Activated T-cell treated with anti-CD3 and anti-CD28 coated beads, Interleukin-2, amount 50 U/mL, for 1 hour (primary cell): Measurements from ENCODE around the gene MTERF1.
"Not testable (repeated sequence)": the region's sequence is repeated elsewhere in the genome, so short reads cannot be mapped to it uniquely, and the experiment has no call there.

Source experiments
- DNase-seq: peaks from one replicate; pipeline ENCODE4 v3.0.0-alpha.2; 2020

Gene MTERF1, protein sequence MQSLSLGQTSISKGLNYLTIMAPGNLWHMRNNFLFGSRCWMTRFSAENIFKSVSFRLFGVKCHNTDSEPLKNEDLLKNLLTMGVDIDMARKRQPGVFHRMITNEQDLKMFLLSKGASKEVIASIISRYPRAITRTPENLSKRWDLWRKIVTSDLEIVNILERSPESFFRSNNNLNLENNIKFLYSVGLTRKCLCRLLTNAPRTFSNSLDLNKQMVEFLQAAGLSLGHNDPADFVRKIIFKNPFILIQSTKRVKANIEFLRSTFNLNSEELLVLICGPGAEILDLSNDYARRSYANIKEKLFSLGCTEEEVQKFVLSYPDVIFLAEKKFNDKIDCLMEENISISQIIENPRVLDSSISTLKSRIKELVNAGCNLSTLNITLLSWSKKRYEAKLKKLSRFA

DNA sequence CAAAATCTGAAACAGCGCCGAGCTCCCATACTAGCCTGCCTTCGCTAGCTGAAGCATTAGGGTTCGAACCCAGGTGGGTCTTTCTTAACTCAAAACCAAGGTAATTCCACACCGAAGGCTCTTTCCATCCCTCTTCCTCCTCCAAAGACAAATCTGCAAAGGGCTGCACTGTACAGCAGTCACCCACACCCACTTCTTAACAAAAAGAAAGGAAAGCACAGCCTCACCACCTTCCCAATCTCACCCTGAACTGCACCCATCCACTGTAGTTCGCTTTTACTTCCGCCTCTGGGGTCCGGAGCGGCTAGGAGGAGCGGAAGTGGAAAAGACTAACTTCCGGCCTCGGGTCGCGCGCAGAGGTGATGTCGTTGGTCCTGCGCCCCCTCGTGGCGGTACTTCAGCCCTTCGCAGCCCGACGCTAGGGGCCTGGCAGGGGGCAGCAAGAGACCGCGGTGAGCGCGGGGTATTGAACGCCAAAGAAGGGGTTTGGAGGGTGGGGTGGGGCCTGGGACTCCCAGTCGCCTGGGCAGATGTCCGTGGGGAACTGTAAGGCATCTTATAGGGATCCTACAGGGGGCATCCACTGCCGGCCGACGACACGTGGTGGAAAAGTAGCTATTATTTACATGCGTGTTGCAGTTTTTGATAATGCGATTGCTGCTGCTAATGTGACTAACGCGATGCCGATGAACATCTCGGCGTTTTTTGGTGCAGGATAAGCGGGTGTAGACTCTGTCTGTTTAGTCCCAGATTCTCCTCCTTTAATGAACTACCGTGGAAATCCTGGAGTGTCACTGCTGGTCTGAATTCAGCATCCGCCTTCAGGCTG lies at the start of gene MTERF1:
MTERF1 (minus strand) TSS at position 290 of the 829 bp plus-strand sequence. CDS start 619 bp downstream, outside the sequence.
- DNase-seq = peak; percentile 93

DNA sequence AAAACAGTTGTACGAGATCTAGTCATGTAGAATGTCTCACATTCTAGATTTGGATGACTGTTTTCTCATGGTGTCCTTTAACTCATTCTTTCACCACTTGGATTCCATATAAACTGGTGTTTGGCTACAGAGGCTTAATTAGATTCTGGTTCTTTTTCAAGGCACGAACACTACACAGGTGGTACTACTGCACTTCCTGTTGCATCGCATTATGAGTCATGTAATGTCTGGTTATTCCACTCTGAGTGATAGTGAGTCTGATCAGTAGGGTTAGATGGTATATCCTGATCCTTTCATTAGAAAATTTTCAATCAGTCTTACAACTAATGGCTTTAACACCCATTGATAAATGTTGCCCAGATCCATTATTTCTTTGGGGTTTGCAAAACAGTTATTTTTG lies 49.0 kb upstream of the MTERF1 start:
- DNase-seq = no peak

DNA sequence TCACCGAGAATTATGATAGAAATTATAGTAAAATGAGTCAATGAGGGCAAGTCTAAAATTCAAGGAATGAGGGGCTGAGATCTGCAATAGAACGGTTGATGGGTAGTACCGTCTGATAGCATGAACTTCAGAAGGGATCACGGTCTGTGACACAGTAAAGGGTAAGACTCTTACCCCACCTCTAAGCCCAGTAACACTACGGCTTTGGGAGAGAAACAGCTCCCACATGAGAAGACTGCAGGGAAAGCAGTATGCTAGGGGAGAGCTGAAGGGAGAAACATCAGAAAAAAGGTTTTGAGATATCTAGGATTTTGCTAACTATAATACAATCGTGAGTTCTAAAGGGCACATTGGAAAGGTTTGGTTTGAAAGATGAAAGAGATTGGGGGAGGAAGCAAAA lies 47.4 kb upstream of the MTERF1 start:
- DNase-seq = no peak

DNA sequence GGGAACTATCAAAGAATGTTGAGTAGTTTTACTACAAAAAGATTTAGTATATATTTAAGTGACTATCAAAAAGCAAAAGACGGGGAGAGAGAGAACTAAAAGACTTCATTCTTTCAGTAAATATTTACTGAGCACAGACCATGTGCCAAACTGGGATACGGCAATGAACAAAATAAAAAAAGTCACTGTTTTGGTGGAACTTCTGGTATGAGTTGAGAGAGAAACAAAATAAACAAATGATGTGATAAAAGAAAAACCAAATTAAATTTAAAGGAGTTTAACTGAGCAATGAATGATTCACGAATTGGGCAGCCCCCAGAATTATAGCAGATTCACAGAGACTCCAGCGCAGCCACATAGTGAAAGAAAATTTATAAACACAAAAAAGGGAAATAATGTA lies 42.4 kb upstream of the MTERF1 start:
- no peak for DNase-seq

DNA sequence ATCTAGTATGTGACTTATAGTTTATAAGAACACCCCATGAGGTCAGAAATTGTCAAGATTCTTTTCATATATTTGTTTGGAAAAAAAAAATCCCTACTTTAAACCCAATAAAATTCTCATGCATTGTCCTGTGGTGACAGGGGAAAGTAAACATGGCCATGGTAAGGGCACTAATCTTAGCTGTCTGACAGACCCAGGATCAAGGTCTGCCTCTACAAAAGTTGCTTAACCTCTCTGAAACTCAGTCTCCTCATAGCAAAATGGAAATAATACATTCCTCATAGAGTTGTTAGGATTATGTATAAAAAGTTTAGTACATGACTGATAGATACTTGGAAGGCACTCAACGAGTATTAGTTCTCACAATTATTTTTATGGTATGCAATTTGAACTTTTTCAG lies 37.9 kb upstream of the MTERF1 start:
- no peak for DNase-seq

DNA sequence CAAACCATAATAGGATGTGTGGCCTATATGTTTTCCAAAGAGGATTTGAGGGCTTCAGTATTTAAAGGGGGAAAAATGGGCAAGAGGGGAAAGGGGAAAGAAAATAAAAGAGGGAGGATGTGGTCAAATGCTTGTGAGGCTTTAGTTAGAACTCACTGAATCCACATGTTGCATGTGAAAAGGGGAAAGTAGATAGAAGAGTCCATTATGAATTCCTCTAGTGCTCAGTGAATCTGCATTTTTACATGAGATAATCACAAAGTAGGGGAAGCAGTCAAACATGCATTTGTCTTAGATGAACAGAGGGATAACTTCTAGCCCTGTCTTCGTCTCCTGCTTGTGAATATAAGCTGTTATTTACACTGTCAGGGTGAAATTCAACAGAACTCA lies 35.5 kb upstream of the MTERF1 start:
- DNase-seq = no peak

DNA sequence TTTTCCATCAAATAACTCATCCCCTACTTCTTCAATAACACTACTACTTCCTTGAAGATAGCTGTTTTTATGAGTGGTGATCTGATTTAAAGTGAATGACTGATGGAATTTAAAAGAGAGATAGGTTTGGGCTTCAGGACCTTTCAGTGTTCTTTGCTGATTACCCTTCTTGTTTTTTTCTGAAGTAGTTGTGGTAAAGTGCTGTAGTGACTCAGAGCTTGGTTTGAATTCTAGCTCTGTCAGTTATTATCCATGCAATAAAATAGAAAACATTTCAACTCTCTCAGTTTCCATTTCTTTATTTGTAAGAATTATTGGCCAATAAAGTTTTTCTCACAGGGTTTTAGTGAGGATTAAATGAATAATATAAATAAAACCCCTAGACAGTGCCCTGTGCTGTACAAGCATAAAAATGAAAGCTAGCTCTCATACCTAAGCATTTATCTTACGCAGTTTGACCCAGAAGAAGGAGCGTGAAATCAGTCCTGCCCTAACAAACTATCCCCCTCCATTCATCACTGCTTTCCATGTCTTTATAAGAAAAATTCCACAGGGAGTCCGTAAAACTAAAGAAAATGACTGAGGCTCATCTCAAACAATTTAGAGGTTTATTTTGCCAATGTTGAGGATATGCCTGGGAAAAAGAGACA lies 35.0 kb upstream of the MTERF1 start:
- DNase-seq = no peak

DNA sequence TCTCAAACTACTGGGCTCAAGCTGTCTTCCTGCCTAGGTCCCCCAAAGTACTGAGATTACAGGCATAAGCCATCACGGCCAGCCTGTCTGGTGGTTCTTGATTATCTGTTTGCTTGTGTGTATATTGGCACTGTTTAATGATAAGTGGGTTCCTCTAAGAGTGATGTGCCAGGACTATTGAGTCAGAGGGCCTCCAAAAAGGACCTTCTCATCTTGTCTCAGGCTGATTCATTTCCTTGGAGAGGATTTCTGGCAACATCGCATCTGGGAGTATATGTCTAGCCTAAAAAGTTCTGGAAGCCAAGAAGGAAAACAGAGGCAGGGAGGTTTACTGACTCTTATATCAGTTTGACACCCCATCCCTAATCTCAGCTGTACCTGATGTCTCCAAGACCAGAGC lies 33.1 kb upstream of the MTERF1 start:
- no peak for DNase-seq

DNA sequence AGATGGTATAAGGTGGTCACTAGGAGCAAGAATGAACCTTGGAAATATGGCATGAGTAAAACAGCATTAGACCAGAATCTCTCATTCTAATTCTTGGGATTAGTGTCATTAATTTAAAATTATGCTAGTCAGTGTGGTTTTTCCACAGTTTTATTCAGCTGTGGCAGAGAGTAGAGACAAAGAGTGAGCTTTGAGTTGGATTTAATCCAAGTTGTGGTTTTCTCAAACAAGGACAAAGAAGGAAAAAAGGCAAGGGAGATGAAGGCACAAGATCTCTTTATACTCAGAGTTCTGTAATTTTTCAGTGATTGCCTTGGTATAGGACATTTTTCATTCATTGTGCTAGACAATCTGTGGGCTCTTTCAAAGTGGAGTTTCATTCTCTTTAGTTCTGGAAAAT lies 32.0 kb upstream of the MTERF1 start:
- no peak for DNase-seq

DNA sequence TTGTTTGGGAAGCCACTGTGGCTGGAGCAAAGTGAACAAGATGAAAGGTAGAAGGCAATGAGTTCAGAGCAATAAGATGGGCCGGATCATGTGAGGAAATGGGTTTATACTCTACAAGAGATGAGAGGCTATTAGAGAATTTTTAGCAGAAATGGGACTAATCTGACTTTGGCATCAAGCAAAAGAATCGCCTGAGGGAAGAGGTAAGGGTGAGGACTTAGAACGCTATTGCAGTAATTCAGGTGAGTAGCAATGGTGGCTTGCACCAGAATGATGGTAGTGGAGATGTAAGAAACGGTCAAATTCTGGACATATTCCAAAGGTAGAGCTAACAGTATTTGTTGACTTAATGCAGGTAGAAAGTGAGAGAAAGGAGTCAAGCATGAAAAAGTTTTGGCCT lies 30.6 kb upstream of the MTERF1 start:
- DNase-seq = no peak

DNA sequence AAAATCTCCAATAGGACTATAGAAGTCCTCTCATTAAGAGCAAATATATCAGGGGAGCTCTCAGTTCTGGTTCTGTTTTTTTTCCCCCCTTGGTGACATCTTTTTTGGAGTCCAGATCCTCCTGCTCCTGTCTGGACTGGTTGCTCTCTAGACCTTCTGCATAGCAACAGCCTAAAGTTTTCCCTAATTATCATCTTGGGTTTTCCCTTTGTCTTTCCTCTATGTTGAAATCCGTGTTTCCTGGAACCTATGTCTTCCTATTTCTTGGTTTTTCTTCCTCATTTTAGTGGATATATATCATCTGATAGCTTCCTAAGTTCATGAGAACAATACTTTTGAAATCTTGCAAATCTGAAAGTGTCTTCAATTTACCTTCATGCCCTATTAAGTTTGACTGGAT lies 29.7 kb upstream of the MTERF1 start:
- DNase-seq = no peak

DNA sequence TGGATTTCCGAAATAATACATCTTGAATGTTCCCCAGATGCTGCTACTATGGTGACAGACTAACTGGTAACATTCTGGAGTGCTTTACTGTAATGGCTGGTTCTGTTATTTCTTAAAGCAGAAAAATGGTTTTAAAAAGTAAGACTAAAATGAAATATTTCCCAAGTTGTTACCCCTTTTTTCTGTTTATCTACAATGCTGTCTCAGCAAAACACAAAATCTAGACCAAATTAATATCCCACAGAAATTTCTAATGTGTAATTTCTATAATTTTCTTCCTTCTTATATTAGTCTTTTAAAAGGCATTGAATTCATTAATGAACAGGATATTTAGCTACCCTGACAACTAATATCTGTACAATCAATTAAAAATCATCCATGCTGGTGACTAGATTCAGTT lies 19.1 kb upstream of the MTERF1 start:
- DNase-seq = no peak

DNA sequence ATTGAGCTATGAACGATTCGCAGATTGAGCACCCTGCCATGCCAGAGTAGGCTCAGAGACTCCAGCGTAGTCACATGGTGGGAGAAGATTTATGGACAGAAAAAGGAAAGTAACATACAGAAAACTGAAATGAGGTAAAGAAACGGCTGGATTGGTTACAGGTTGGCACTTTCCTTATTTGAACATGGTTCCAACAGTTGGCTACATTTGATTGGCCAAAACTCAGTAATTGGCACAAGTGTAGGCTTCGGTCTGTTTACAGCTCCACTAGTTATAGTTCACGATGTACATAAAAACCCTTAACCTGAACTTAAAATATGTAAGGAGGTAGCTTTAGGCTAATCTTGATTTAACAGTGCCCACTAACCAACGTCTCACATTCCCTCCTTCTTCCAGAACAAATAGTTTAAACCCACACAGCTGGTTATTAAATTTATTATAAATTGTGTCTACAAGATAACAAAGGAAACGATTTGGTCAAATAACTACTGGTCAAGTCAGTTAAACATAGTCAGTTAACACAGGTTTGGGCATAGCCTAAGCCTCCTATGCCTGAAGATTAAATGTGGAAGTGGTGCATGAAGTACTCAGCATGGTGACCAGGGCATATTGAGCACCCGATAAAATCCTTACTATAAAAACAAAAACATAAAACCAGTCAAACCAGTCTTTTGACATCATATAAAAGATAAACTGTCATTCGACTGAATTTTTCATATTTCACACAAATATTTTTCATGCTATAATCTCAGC lies 17.9 kb upstream of the MTERF1 start:
- DNase-seq = no peak

DNA sequence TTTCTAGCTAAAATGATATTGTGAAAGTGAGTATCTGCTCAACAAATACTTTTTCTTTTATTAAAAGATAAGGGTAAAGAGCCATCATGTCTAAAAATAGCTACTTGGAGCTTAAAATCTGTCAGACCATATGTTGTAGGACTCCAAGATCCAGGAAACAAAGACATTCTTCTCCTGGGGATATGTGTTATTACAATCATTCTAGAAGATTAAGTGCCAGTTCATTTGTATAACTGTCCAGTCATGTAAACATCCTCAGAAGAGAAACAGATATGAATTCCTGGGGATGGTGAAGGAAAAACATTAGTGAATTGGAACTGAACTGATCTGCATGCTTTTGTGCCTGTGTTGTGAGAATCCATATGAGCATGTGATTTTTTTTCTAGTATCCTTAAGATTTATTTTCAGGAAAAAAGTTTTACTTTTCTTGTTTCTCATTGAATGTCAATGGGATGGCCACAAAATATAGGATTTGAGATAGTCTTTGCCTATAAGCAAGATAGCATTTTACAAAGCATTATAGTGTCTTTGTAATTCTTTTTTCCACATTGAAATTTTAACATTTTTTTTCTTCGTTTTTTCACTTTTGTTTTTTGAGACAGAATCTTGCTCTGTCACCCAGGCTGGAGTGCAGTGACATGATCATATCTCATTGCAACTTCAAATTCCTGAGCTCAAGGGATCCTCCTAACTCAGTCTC lies 14.4 kb upstream of the MTERF1 start:
- no peak for DNase-seq

DNA sequence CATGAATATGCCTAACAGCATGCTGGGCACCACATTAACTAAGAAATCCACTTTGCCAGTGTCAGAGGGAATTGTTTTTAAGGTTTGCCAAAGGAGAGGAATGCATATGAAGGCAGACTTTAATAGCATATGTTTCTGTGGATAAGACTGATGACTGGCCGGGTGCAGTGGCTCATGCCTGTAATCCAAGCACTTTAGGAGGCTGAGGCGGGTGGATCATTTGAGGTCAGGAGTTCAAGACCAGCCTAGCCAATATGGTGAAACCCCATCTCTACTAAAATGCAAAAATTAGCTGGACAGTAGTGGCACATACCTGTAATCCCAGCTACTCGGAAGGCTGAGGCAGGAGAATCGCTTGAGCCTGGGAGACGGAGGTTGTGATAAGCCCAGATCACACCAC lies 13.2 kb upstream of the MTERF1 start:
- not testable (repeated sequence) for DNase-seq

DNA sequence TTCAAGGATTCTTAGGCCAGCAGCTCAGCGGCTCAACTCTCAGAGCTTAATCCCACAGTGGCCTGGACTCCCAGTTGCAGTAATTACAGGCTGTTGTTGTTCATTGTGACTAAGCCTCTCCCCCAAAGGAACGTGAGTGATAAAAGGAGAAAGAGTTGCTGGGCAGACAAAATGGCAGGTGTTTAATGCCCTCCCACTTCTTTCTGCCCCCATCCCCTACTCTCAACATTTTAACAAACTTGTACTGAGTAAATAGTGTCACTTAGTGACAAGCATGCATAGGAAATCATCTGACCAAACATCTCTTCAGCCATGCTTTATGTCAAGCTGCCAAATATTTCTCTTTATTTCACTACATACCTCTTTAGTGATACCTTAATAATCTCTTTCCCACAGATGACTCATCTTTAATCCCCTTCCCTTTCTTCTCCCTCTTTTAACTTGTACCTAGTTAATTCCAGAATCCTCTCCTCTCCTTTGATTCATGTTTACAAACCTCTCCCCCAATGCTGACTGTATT lies 12.4 kb upstream of the MTERF1 start:
- DNase-seq = no peak

DNA sequence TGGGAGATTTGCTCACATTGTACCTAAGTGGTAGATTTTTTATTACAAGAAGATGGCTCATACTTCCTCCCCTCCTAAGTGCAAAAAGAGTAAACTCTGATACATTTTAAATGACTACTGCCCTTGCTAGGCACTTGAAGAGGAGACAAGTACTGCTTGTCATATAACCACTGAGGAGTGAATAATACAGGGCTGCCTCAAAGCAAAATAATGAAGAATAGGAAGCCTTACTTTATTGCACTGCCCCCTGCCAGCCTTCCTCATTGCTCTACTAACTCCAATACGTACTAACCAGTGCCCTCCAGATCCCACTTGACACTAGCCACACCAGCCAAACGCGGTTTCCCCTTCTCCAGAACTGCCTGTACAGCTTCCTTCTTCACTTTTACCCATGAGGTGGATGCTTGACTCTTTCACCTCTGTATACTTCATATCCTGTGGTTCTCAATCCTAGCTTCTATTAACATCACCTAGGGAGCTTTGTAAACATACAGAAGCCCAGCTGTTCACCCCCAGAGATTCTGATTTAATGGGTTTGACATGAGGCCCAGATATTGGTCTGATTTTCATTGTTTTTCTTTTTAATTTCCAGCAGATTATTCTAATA lies 11.7 kb upstream of the MTERF1 start:
- DNase-seq = no peak

DNA sequence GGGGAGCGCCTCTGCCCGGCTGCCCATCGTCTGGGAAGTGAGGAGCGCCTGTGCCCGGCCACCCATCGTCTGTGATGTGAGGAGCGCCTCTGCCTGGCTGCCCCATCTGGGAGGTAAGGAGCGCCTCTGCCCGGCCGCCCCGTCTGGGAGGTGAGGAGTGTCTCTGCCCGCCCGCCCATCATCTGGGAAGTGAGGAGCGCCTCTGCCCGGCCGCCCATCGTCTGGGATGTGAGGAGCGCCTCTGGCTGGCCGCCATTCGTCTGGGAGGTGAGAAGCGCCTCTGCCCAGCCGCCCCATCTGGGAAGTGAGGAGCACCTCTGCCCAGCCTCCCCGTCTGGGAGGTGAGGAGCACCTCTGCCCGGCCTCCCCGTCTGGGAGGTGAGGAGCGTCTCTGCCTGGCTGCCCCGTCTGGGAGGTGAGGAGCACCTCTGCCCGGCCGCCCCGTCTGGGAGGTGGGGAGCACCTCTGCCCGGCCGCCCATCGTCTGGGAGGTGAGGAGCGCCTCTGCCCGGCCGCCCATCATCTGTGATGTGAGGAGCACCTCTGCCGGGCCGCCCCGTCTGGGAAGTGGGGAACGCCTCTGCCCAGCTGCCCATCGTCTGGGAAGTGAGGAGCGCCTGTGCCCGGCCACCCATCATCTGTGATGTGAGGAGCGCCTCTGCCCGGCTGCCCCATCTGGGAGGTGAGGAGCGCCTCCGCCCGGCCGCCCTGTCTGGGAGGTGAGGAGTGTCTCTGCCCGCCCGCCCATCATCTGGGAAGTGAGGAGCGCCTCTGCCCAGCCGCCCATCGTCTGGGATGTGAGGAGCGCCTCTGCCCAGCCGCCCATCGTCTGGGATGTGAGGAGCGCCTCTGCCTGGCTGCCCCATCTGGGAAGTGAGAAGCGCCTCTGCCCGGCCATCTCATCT lies 8.0 kb upstream of the MTERF1 start:
- DNase-seq = not testable (repeated sequence)

DNA sequence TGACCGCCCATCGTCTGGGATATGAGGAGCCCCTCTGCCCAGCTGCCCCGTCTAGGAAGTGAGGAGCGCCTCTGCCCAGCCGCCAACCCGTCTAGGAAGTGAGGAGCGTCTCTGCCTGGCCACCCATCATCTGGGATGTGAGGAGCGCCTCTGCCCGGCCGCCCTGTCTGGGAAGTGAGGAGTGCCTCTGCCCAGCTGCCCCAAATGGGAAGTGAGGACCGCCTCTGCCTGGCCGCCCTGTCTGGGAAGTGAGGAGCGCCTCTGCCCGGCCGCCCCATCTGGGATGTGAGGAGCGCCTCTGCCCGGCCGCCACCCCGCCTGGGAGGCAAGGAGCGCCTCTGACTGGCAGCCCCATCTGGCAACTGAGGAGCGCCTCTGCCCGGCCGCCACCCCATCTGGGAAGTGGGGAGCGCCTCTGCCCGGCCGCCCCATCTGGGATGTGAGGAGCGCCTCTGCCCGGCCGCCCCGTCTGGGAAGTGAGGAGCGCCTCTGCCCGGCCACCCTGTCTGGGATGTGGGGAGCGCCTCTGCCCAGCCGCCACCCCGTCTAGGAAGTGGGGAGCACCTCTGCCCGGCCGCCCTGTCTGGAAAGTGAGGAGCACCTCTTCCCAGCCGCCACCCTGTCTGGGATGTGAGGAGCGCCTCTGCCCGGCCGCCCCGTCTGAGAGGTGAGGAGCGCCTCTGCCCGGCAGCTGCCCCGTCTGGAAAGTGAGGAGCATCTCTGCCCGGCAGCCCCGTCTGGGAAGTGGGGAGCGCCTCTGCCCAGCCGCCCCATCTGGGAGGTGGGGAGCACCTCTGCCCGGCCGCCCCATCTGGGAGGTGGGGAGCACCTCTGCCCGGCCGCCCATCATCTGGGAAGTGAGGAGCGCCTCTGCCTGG lies 7.1 kb upstream of the MTERF1 start:
- not testable (repeated sequence) for DNase-seq
